NCI-H1694 treated with DMSO at 0.1 percent for 48 hours (cell line): Measurements from ENCODE around the gene C11orf21.

ENCODE experiments used
- DNase-seq: peaks from one replicate; lab custom pipeline; 2025; lab: John Stamatoyannopoulos, UW

The C11orf21 gene

DNA sequence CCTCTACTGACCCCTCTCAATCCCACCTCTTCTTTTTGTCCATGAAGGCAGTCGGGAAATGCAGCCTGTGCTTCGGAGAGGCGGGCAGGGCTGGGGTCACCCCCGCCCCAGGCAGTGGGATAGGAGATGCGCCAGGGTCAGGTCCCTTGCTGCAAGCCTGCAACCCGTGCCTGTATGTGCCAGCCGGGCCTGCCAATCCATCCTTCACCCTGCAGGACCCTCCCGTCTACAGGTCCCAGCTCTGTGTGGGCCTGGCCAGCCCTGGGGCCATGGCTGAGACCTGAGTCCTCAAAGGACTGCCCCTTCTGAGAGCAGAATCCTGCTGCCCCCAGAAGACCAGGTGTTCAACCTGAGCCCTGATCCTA is 42.3 kb downstream of the C11orf21 start:
- DNase-seq: no peak

DNA sequence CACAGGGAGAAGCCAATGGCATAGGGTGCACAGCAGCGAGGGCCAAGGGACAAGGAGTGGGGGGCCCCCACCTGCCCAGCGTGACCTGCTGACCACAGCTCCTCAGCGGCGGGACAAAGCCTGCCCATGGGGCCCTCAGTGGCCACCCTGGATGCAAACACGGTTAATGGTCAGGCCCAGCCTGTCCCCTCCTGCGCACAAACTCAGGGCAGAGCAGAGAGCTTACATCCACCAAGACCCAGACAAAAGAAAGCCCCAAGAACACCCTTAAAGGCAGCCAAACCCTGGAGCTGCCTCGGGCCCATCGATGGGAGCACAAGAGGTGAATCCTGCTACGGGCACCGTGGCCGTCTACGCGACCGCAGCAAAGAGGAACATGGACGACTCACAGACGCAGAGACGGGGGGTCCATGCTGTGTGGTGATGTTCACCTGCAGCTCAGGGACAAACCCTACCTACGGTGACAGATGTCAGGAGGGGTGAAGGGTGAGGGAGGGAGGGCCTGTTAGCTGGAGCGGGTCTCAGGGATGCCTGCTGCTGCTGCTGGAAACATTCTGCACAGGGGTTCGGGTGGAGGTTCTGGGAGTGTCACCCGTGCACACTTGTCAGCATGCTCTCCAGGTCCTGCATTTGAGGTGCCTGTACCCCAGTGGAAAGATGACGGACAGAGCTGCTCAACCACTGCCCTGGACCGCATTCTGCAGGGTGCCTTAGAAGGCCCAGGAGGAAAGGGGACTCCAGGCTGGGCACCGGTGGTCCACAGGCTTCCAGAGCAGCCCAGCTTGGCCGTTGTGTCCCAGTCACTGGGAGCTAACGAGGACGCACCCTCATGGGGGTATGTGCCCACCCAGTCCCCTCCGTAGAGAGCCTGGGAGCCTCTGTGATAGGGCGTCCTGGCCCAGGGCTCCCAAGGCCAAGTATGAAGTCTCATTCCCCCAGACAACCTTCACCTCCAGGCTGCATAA is 42.9 kb downstream of the C11orf21 start:
- no peak for DNase-seq

DNA sequence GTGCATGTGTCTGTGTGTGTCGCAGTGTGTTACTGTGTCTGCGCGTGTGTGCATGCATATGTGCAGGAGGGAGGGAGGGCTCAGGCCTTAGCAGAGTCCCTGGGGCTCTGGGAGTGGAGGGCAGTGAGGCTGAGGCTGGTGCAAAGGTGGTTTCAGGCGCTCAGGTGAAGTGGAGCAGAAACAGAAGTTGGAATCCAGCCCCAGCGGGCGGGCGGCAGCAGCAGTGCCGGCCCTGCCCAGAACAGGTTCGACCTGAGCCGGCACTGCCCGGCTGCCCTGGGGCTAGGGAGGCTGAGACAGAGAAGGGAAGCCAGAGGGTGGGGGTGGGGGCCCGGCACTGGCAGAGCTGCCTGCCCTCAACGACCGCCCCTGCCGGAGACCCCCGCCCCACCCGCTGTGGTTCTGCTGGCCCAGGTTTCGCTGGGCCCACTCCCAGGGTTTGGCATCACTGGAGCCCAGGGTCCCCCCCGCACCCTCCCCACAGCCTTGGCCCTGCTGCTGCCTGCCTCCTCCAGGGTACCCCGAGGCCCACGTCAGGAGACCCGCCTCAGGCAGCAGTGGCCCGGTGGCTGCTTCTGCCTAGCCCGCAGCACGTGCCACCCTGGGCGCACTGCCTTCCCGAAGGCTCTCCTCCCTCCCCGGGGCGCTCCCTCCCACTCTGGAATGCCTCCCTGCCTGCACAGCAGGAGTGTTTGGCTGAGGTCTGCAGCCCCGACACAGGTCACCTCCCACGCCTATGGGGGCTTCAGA is 44.6 kb downstream of the C11orf21 start:
- DNase-seq: no peak

DNA sequence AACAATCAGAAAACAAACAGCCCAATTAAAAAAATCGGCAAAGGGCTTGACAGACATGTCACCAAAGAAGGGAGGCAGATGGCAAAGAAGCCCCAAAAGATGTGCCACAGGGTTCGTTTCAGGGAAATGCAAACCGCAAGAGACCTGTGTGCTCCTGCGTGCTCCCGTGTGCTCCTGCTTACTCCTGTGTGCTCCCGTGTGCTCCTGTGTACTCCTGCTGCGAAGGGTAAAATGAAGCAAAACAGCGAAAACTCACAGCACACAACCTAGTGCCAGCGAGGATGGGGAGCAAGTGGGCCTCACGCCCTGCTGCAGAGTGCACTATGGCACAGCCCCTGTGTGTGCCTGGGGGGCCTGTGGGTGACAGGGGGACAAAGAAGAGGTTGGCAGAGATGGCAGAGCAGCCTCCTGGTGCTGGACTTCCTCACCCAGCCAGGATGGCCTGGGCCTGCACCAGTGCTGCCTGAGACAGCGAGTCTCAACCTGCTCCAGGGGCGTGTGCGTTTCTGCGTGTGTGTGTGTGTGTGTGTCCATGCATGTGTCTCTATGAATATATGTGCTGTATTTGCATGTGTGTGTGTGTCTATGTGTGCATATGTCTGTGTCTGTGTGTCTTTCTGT is 45.3 kb downstream of the C11orf21 start:
- no peak for DNase-seq

DNA sequence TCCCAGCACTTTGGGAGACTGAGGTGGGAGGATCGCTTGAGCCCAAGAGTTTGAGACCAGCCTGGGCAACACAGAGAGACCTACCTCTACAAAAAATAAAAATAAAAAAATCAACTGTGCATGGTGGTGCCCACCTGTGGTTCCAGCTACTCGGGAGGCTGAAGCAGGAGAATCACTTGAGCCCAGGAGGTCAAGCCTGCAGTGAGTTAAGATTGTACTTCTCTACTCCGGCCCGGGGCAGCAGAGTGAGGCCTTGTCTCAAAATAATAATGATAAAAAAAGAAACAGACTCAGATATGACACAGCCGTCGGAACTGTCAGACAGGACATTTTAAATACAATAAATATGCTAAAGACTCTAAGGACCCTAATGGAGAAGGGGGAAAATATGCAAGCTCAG is 49.7 kb downstream of the C11orf21 start:
- DNase-seq: no peak

DNA sequence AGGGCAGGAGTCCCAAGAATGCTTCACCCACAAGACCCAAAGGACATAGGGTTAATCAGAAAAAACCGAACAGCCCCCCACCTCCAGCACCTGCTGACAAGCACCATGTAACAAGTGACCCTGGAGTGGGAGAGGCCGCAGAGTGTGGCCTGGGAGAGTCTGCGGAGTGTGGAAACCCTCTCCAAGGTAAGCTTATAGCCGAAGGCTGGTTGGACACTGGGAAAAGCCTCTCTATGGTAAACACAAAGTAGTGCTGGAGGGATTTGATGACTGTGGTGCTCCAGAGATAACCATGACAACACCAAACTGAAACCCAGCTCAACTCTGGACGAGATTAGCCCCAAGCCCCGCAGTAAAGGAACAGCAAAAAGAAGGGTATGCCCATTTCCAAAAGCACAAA is 50.6 kb downstream of the C11orf21 start:
- no peak for DNase-seq

DNA sequence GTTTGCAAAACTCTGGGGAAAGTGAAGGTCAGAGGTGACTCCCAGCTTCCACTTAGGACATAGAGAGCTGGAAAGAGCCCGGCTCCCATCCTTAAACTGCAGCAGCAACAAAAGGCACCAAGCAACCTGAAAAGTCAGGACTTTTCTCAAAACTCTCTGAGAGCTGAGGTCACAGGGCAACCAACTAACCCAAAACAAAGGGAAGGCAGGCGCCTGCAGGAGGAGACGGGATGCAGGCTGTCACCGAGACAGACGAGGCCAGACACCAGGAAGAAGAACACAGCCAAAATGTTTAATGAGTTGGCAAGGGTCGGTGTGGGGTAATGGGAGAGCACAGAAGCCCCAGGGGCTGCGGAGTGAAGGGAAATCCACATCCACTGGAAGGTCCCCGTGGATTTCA is 51.2 kb downstream of the C11orf21 start:
- no peak for DNase-seq

DNA sequence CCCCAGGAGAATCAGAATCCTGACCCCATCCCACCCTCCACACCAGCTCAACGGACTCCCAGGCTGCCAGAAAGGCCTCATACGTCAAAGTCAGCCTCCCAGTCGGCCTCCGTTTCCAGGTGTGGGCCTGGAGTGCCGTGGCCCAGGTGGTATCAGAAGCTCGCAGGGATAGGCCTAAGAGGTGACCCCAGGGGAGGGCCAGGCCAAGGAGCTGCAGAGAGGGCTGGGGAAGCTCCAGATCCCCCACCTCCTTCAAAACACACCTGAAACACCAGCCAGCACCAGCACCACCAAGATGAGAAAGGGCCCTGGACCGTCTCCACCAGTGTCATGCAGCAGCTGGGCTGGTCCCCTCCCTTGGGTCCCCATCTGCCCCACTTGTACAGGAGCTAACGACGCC is 51.7 kb downstream of the C11orf21 start:
- no peak for DNase-seq

DNA sequence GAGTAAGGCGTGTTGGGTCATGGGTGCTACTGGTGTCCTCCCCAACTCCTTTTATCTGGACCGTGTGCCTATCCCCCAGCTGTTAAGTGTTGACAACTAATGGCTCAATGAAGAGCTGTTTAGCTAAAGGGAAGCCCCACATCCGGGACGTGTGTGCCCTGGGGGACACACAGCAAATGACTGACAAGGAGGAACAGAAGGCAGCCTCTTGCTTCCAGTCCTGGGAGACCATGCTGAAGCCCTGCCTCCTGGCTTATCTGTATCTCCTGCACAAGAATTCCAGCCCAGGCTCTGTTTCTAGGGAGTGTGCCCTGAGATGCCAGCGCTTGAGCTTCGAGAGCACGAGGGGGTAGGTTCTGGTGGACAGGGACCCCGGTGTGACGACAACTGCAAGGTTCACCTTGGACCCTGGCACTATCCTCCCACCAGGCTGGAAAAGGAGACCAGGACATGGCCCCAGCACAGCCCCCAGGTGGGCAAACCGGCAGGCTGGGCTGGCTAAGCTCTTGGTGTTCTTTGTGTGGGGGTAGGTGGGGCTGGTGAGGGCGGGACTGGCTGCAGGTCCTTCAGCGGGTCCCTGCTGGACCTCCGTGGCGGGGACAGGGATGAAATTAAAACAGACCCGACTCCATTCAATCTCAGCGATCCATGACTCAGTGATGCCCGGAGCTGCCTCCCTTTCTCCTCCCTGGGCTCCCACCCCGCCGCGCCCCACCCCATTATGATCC is 52.4 kb downstream of the C11orf21 start:
- no peak for DNase-seq

DNA sequence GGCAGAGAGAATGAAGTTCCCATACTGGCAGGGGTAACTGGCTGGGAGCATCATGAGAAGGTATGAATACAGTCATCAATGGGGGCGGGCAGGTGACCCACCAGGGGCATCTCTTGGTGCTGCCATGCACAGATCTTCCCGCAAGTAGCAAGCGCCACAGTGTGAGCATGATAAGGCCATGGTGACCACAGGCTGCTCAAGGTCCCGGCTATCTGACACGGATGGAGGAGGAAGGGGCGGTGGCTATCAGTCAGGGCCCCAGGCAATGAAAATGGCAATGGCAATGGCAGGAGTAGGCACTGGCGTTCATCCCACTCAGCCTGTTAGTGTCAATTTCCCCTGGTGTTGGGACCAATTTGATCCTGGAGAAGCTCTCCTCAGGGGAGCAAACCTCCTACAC is 53.0 kb downstream of the C11orf21 start:
- no peak for DNase-seq

DNA sequence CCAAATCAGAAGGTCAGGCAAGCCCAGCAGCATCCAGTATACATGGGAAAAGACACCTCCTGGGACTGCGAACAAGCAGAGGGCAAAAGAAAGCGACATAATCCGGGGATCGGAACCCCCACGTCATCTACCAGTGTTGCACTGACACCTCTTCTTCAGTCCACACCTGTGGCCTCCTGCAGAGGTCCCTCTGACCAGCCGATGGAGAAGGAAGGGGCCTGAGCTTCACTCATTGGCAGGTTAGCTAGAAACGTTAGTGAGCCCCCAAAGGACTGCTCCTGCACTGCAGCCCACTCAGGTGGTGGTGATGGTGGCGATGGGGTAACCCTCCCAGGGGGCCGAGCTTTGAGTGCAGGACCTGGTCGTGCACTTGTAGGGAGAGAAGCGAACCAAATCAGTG is 53.5 kb downstream of the C11orf21 start:
- DNase-seq: no peak

DNA sequence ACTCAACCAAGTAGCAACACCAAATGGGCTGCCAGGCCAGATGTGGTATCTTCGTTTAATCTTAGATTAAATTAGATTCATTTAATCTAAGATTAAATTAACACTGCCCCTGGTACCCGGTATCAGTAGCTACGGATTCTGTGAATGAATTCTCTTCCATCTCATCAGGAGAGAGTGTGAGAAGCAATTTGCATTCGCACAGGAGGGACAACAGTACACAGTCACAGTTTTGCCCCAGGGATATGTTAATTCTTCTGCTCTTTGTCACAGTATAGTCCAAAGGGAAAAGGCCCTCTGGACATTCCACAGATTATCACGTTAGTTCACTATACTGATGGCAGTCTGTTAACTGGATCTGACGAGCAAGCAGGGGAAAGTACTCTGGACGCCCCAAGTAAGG is 54.2 kb downstream of the C11orf21 start:
- DNase-seq: no peak
